Neural progenitor cell (in vitro differentiated cells): Measurements from ENCODE around the gene MTIF3.

ENCODE experiments used
- EZH2phosphoT487 ChIP-seq: fragments of 200-600 bp; sonication (generic); IDR thresholded peaks from 2 replicates; pipeline ENCODE4 v1.6.1; 2017; ENCODE audit warnings: antibody characterized with exemption
- TF ChIP-seq, protein P1 (sequence below): fragments of 200-600 bp; sonication (generic); IDR thresholded peaks from 2 replicates; pipeline ENCODE4 v1.5.1; 2017; ENCODE audit warnings: antibody characterized with exemption, mild to moderate bottlenecking

DNA sequence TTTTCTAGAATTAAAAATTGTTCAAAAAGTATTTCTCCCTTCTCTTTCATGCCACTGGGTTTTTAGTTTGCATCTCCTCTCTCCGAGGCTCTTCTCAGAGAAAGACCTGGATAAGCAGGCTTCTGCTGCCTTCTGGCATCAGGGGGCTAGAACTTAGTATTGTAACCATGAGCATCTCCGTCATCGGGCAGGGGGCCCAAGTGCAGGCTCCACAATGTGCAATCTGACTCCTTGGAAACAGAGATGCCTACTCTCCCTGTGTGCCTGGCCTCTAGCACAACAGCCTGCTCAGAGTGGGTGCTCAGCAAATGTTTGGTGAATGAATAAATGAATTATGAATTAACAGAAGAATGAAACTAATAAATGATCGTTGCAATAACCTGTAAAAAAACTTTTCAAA lies 45.6 kb upstream of the MTIF3 start:
- TF ChIP-seq, protein P1, sequence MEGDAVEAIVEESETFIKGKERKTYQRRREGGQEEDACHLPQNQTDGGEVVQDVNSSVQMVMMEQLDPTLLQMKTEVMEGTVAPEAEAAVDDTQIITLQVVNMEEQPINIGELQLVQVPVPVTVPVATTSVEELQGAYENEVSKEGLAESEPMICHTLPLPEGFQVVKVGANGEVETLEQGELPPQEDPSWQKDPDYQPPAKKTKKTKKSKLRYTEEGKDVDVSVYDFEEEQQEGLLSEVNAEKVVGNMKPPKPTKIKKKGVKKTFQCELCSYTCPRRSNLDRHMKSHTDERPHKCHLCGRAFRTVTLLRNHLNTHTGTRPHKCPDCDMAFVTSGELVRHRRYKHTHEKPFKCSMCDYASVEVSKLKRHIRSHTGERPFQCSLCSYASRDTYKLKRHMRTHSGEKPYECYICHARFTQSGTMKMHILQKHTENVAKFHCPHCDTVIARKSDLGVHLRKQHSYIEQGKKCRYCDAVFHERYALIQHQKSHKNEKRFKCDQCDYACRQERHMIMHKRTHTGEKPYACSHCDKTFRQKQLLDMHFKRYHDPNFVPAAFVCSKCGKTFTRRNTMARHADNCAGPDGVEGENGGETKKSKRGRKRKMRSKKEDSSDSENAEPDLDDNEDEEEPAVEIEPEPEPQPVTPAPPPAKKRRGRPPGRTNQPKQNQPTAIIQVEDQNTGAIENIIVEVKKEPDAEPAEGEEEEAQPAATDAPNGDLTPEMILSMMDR = no peak
- no peak for TF ChIP-seq EZH2phosphoT487
